Erythroblast (primary cell): ENCODE results near the gene ICAM4.

Experiments used
- DNase-seq, 2 experiments: peaks; one replicate each; lab custom pipeline; 2025; lab: John Stamatoyannopoulos, UW
- GATA1 ChIP-seq: IDR thresholded peaks from 2 replicates; pipeline ENCODE4 v1.6.1; 2011; ENCODE audit warnings: low read depth, mild to moderate bottlenecking, control low read depth, low read length, moderate library complexity
- POLR2A ChIP-seq: IDR thresholded peaks from 2 replicates; pipeline ENCODE4 v1.6.1; 2011; ENCODE audit warnings: mild to moderate bottlenecking, low read length

Gene ICAM4

DNA sequence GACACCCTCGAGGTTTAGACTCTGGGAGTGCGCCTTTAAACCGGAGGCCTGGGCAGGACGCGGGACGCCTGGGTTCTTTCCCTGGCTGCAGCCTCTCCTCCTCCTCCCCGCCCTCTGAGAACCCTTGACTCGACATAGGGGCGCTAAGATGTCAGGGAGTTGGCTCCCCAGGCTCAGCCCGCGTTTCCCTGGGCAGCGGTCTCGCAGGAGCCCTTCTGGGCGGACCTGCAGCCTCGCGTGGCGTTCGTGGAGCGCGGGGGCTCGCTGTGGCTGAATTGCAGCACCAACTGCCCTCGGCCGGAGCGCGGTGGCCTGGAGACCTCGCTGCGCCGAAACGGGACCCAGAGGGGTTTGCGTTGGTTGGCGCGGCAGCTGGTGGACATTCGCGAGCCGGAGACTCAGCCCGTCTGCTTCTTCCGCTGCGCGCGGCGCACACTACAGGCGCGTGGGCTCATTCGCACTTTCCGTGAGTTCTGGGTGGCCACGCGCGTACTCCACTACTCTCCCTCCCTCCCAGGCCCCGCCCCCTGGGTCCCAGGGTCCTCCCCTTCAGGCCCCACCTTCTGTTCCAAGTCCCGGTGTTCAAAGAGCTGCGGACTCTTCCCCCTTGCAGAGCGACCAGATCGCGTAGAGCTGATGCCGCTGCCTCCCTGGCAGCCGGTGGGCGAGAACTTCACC, 4.3 kb downstream of the ICAM4 start:
- TF ChIP-seq POLR2A (peak; percentile 73), GATA1 (no peak)
- peak; percentile 84 to 90 for DNase-seq

DNA sequence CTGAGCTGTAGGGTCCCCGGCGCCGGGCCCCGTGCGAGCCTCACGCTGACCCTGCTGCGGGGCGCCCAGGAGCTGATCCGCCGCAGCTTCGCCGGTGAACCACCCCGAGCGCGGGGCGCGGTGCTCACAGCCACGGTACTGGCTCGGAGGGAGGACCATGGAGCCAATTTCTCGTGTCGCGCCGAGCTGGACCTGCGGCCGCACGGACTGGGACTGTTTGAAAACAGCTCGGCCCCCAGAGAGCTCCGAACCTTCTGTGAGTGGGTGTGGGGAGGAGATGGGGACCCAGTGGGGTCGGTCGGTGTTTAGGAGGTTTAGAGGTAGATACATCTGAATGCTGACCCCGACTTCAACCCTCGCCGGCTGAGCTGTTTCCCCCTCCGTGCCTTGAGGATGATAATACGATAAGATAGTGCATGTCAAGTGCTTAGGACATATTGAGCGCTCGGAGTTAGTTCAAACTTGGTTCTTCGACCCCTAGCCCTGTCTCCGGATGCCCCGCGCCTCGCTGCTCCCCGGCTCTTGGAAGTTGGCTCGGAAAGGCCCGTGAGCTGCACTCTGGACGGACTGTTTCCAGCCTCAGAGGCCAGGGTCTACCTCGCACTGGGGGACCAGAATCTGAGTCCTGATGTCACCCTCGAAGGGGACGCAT, 4.9 kb downstream of the ICAM4 start:
- TF ChIP-seq POLR2A = no peak
- TF ChIP-seq GATA1 = no peak
- DNase-seq = no peak

DNA sequence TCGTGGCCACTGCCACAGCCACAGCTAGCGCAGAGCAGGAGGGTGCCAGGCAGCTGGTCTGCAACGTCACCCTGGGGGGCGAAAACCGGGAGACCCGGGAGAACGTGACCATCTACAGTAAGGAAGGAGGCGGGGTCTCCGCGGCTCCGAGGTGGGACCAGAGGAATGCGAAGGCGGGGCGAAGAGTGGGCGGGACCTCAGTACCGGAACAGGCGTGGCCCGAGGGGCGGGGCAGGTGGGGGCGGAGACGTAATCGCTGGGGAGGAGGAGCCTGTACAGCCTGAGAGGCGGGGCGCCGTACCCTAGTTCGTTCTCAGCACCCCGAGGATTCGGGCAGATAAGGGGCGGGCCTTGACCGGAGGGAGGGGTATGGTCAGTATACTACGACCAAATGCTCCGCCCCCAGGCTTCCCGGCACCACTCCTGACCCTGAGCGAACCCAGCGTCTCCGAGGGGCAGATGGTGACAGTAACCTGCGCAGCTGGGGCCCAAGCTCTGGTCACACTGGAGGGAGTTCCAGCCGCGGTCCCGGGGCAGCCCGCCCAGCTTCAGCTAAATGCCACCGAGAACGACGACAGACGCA, 5.5 kb downstream of the ICAM4 start:
- TF ChIP-seq POLR2A (no peak), GATA1 (no peak)

DNA sequence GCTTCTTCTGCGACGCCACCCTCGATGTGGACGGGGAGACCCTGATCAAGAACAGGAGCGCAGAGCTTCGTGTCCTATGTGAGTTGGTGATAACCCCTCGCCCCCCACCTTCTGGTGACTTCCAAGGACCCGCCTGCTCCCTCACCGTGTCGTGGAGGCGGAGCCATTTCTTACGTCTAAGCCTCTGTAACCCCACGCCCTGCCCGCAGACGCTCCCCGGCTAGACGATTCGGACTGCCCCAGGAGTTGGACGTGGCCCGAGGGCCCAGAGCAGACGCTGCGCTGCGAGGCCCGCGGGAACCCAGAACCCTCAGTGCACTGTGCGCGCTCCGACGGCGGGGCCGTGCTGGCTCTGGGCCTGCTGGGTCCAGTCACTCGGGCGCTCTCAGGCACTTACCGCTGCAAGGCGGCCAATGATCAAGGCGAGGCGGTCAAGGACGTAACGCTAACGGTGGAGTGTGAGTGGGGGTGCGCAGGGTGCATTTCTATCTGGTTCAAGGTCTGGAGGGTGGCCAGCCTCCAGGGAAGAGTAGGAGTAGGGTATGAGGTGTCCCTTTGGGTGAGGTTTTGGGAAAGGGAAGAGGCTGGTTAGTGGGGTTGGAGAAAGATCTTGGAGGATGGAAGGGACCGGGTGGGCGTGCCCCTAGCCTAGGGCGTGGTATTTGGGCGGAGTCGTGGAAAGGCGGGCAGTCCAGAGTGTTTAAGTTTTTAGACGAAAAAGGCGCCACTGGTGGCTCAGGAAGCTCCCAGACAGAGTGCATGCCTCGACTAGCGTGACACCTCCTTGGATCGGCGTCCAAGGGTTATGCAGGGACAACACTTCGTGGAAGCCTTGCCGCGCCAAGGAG, 6.3 kb downstream of the ICAM4 start:
- peak; percentile 87 for DNase-seq
- TF ChIP-seq POLR2A (no peak), GATA1 (no peak)

More for the DNA sequence above, 5.5 kb downstream of the ICAM4 start:
- DNase-seq = peak; percentile 94 to 97

DNA sequence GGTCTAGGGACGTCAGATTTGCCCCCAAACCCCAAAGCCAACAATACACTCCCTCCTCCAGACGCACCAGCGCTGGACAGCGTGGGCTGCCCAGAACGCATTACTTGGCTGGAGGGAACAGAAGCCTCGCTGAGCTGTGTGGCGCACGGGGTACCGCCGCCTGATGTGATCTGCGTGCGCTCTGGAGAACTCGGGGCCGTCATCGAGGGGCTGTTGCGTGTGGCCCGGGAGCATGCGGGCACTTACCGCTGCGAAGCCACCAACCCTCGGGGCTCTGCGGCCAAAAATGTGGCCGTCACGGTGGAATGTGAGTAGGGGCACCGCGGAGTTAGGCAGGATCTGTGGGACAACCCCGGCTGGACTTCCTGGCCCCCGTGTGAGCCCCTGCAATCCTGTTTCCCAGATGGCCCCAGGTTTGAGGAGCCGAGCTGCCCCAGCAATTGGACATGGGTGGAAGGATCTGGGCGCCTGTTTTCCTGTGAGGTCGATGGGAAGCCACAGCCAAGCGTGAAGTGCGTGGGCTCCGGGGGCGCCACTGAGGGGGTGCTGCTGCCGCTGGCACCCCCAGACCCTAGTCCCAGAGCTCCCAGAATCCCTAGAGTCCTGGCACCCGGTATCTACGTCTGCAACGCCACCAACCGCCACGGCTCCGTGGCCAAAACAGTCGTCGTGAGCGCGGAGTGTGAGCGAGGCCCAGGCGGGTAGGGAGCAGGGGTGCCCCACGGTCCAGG, 7.0 kb downstream of the ICAM4 start:
- TF ChIP-seq POLR2A = no peak
- TF ChIP-seq GATA1 = no peak
- no peak for DNase-seq

DNA sequence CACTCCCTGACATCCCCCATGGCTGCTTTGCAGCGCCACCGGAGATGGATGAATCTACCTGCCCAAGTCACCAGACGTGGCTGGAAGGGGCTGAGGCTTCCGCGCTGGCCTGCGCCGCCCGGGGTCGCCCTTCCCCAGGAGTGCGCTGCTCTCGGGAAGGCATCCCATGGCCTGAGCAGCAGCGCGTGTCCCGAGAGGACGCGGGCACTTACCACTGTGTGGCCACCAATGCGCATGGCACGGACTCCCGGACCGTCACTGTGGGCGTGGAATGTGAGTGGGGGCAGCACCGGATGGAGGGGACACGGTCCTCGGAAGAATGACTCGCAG, 7.6 kb downstream of the ICAM4 start:
- DNase-seq = no peak
- TF ChIP-seq POLR2A = no peak
- no peak for TF ChIP-seq GATA1

DNA sequence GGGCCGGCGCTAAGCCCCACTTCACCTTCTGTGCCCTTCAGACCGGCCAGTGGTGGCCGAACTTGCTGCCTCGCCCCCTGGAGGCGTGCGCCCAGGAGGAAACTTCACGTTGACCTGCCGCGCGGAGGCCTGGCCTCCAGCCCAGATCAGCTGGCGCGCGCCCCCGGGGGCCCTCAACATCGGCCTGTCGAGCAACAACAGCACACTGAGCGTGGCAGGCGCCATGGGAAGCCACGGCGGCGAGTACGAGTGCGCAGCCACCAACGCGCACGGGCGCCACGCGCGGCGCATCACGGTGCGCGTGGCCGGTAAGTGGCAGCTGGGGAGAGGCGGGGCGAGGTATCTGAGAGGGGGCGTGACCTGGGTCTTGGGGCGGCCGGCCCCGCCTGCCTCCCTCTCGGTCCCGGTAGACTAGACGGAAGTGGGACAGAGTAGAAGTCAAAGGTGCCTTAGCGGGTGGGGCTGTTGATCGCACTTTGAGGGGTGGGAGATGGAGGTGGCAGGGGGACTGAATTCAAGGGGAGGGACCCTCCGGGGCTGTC, 8.6 kb downstream of the ICAM4 start:
- DNase-seq = peak; percentile 76

DNA sequence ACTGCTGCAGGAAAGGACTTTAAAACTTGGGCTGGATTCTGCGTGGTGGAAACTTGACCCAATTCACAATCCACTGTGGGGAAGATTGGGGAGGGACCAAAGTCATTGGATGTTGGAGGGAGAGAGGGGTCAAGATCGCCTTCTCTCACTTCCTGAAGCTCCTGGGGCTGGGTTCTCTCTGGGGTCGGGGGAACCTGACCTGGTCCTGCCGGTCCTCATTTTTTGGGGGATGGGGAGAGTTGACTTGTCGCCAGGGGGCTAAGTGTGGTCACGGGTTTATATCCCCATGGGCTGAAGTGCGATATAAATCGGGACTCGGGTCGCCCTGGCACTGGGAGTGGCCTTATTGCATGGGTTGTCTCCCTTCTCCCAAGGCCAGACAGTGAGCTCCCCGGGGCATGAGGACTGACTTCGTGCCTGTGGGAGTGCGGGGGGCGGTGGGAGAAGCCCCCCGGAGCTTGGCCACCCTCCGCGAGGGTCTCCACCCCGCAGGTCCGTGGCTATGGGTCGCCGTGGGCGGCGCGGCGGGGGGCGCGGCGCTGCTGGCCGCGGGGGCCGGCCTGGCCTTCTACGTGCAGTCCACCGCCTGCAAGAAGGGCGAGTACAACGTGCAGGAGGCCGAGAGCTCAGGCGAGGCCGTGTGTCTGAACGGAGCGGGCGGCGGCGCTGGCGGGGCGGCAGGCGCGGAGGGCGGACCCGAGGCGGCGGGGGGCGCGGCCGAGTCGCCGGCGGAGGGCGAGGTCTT, 9.3 kb downstream of the ICAM4 start:
- TF ChIP-seq GATA1 (no peak), POLR2A (no peak)

More for the DNA sequence above, 8.6 kb downstream of the ICAM4 start:
- TF ChIP-seq POLR2A (peak; percentile 29), GATA1 (no peak)

DNA sequence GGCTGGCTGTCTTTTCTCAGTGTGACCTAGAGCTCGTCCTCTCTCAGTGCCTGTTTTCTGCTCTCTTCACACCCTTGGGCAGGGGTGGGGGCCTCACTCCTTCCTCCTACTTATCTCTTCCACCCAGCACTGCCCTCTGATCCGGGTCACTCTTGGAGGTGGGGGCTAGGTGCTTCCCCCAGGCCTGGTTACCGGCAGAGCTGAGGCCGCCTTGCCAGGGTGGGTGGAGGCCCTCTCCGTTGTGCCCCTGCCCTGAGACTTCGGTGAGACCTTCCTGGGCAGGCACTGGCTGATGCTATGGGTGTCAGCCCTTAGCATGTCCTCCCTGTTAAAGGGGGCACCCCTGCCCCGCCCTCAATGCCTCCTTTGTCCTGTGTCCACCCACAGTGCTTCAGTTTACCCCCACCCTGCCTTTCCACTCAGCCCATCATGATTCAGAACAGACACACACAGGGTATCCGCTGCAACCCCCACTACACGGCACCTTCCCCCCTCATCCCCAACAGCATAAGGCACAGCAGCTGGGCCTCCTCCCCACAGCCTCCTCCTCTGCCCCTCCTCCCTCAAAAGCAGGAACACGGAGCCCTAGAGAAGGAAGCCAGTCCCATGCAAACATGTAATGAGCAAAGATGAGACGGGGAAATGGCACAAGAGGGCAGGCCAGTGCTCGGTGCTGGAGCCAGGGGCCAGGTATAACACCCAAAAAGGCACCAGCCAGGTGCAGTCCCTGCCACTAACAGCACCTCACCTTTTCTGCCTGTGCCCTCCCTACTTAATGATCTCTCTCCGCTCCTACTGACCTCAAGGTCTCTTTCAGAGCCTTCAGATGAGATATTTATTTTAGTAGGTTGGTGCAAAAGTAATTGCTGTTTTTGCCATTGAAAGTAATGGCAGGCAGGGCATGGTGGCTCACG, 13.0 kb downstream of the ICAM4 start:
- TF ChIP-seq POLR2A = peak; percentile 53
- TF ChIP-seq GATA1 = no peak
- peak; percentile 91 to 93 for DNase-seq

More for the DNA sequence above, 9.3 kb downstream of the ICAM4 start:
- peak; percentile 66 to 73 for DNase-seq

DNA sequence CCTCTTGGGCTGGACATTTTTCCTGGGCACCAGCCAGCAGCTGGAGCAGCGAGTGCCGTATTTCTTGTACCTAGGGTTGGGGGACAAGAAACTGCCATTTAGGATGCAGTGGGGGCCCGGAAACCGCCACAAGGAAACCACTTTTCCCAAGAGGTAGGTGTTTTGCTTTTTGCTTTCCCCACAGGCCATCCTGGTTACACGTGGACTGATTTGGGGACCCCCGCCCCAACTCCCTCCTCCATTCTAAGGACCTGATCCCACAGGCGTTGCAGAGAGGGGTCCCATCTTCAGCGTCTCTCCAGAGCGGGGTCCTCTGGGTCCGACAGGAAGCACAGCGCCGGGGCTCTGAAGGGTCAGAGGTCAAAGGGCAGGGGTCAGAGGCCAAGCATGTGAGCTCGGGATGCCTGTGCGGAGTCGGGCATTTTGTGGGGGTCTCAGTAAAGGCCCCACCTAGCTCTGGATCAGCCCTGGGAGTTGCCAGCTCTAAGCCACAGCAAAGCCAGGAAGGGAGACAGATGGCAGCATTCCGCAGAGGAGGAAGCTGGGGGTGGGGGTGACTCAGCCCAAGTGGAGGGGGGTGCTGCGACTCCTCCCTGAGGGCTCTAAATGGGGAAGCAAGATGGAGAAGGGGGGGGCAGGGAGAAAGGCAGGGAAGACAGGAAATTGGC, 18.5 kb downstream of the ICAM4 start:
- no peak for TF ChIP-seq GATA1
- TF ChIP-seq POLR2A = no peak

DNA sequence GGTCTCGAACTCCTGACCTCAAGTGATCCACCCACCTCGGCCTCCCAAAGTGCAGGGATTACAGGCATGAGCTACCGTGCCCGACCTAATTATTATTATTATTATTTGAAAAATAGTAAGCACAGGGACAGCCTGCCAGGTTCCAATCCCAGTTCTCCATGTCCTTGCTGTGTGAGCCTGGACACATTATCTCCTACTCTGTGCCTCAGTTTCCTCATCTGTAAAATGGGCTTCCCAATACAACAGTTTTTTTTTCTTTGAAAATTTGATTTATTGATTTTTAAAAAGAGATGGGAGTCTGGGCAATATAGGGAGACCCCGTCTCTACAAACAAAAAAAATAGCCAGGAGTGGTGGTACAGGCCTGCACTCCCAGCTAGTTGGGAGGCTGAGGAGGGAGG, 19.6 kb downstream of the ICAM4 start:
- DNase-seq = no peak
- TF ChIP-seq POLR2A (no peak), GATA1 (no peak)

More for the DNA sequence above, 18.5 kb downstream of the ICAM4 start:
- no peak for DNase-seq
